Naive B cell (primary cell): ENCODE results near the gene GRAP2. TPM values are rescaled to one million over a fixed set of nuclear protein-coding genes. Genes with fewer than 3 reads are reported as not detected.
A peak's percentile ranks its signal among the peaks of the same experiment; 100 is the strongest.

Experiments used
- ATAC-seq, 2 donors: fragments of 150-1000 bp; cut with Tn5 transposase; 2 replicates each; pipeline ENCODE4 v1.10.0; 2021; ENCODE audit warnings: low read depth in 2 of 2, mild to moderate bottlenecking in 2 of 2, moderate library complexity in 2 of 2
- DNase-seq: peaks from one replicate; pipeline ENCODE4 v3.0.0; 2022
- H3K27ac Mint-ChIP-seq, 6 donors: one replicate each; pipeline ENCODE4 v1.8.0; 2020 to 2022; ENCODE audit warnings: mild to moderate bottlenecking in 6 of 6, mixed read lengths in 6 of 6, moderate library complexity in 5 of 6, inconsistent platforms in 2 of 6
- H3K27me3 Mint-ChIP-seq, 3 donors: one replicate each; pipeline ENCODE4 v1.8.0; 2021 to 2022; ENCODE audit warnings: mixed read lengths in 3 of 3, mild to moderate bottlenecking in 1 of 3
- H3K36me3 Mint-ChIP-seq, 2 donors: one replicate each; pipeline ENCODE4 v1.8.0; 2020 to 2022; ENCODE audit warnings: mixed read lengths in 2 of 2, inconsistent platforms in 1 of 2, mild to moderate bottlenecking in 1 of 2
- H3K4me1 Mint-ChIP-seq, 3 donors: one replicate each; pipeline ENCODE4 v1.8.0; 2020 to 2022; ENCODE audit warnings: mixed read lengths in 3 of 3, inconsistent platforms in 1 of 3, mild to moderate bottlenecking in 1 of 3, moderate library complexity in 1 of 3
- H3K4me3 Mint-ChIP-seq, 8 donors: one replicate each; pipeline ENCODE4 v1.8.0; 2020 to 2022; ENCODE audit warnings: mild to moderate bottlenecking in 8 of 8, mixed read lengths in 8 of 8, moderate library complexity in 8 of 8, inconsistent platforms in 2 of 8
- H3K9me3 Mint-ChIP-seq, 7 donors: one replicate each; pipeline ENCODE4 v1.8.0; 2020 to 2022; ENCODE audit warnings: mixed read lengths in 7 of 7, mild to moderate bottlenecking in 5 of 7, inconsistent platforms in 2 of 7, moderate library complexity in 1 of 7
- polyA plus RNA-seq, 6 donors: library from polyadenylated mRNA; unstranded; fragments of 300-500 nt; fragmentation: Illumina TruSeq; gene quantifications; one replicate each; pipeline ENCODE4 v1.2.3, GENCODE V29; 2021; ENCODE audit warnings: low read depth in 6 of 6

Gene GRAP2
- polyA plus RNA-seq, 6 donors from 2014 or later, result 7.7 to 37.7 (median 18.7) TPM

DNA sequence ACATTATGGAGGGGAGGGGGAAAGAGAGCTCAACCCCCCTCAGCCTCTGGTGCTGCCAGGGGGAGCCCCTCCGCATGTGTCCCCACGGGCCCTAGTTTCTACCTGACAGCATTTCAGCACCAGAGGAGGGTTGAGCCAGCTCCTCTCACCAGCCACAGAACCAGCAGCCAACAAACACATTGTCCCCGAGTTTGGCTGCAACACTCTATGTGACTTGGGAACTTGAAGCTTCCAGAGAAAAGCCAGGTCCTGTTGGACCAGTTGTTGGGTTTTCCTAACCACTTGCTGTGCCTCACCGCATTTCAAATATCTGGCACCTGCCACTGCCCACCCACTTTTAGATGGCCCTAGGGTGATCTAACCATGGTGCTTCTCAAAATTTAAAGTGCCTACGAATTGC is 72.8 kb downstream of the GRAP2 start:
- H3K9me3 Mint-ChIP-seq, result no peaks in the 10 kb centered on the region
- H3K27ac Mint-ChIP-seq, result peak overlapping the region in 1 of 6 donors; percentile 30
- H3K27me3 Mint-ChIP-seq, result peaks cover 0 to 5% (median 0%) of the 10 kb centered on the region in 3 donors

DNA sequence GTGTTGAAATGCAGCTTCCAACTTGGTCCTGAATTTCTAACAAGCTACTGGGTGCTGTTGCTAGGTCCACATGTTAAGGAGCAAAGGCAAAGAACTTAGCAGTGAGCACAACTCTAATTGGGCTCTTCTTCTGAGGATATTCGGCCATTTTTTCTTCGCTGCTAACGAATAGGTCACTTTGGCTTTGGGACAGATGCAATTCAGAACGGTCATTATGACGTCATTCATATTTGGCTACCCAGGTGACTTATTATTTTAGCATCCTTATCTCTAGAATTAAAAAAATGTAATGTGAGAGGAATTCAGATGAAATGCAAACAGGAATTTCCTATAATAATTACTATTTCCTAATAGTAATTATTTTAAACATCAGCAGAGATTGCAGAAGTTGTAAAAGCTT is 73.2 kb downstream of the GRAP2 start:
- no peak overlapping the region for H3K4me3 Mint-ChIP-seq
- H3K4me1 Mint-ChIP-seq, result no peaks in the 10 kb centered on the region
- DNase-seq (no peak), ATAC-seq (no peak)
- H3K36me3 Mint-ChIP-seq, result peaks cover 12 to 16% of the 10 kb centered on the region in 2 donors
- peak overlapping the region in 1 of 6 donors; percentile 30 for H3K27ac Mint-ChIP-seq
- H3K9me3 Mint-ChIP-seq, result peaks cover 0 to 2% (median 0%) of the 10 kb centered on the region in 7 donors
- peaks cover 3 to 5% (median 3%) of the 10 kb centered on the region in 3 donors for H3K27me3 Mint-ChIP-seq

More for the DNA sequence above, 72.8 kb downstream of the GRAP2 start:
- ATAC-seq (no peak), DNase-seq (no peak)
- Mint-ChIP-seq H3K4me1 (no peaks in the 10 kb centered on the region), H3K4me3 (no peak overlapping the region), H3K36me3 (peaks cover 16 to 20% of the 10 kb centered on the region in 2 donors)

DNA sequence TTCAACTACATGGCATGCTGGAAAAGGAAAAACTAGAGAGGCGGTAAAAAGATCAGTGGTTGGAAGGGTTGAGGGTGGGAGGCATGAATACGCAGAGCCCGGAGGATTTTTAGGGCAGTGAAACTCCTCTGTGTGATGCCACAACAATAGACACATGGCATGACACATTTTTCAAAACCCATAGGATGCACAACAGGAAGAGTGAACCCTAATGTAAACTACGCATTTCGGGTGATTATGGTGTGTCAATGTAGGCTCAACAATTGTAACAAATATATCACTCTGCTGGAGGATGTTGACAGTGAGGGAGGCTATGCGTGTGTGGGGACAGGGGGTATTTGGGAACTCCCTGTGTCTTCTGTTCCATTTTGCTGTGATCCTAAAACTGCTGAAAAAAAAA is 78.2 kb downstream of the GRAP2 start:
- no peak for ATAC-seq
- DNase-seq, result no peak
- no peak overlapping the region for H3K27ac Mint-ChIP-seq
- H3K9me3 Mint-ChIP-seq, result peaks cover 0 to 2% (median 0%) of the 10 kb centered on the region in 7 donors
- peaks cover 5 to 22% (median 19%) of the 10 kb centered on the region in 3 donors for H3K27me3 Mint-ChIP-seq
- H3K4me3 Mint-ChIP-seq, result no peak overlapping the region
- peaks cover 0 to 7% of the 10 kb centered on the region in 2 donors for H3K36me3 Mint-ChIP-seq
- no peaks in the 10 kb centered on the region for H3K4me1 Mint-ChIP-seq

DNA sequence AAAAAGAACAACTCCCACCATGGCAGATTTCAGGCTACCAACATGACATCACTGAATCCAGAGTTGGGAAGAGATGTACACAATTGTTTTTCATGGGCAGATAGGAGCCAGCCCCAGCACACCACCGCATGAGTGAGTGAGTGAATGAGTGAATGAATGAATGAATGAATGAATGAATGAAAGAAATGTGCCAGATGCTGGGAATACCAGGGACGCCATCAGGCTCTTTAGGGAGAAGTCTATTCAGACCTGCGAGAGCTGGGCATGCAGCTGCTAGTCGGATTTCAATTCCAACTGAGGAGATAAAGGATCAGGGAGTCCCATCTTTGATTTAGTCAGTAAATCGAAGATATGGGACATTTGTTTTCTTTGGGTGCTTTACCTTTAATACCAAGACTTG is 78.6 kb downstream of the GRAP2 start:
- peaks cover 0 to 8% of the 10 kb centered on the region in 2 donors for H3K36me3 Mint-ChIP-seq
- H3K27me3 Mint-ChIP-seq, result peaks cover 5 to 24% (median 23%) of the 10 kb centered on the region in 3 donors
- H3K4me1 Mint-ChIP-seq, result no peaks in the 10 kb centered on the region
- peak overlapping the region in 1 of 8 donors; percentile 4 for H3K4me3 Mint-ChIP-seq
- ATAC-seq, result no peak
- peaks cover 0 to 2% (median 0%) of the 10 kb centered on the region in 7 donors for H3K9me3 Mint-ChIP-seq
- no peak overlapping the region for H3K27ac Mint-ChIP-seq
- no peak for DNase-seq

DNA sequence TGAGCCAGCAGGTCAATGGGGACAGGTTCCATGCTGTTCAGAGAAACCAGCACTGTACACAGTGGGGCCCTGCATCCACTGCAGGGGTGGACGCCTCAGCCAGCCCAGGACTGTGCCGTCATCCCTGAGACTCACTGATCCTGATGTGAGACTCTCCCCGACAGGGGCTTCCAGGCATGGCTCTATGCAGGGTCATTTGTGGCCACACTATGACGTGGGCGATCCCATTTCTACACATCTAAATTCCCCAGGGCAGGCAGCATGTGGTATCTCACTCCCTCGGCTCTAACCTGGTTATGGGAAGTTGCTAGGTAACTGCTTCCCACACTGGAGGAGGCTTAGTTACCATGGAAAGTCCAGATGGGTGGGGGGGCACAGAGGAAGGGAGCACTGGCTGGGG is 79.7 kb downstream of the GRAP2 start:
- Mint-ChIP-seq H3K36me3 (peaks cover 0 to 8% of the 10 kb centered on the region in 2 donors), H3K27me3 (peaks cover 9 to 35% (median 33%) of the 10 kb centered on the region in 3 donors), H3K4me3 (no peak overlapping the region), H3K27ac (no peak overlapping the region), H3K9me3 (peaks cover 0 to 2% (median 0%) of the 10 kb centered on the region in 7 donors), H3K4me1 (no peaks in the 10 kb centered on the region)
- ATAC-seq (no peak), DNase-seq (no peak)

DNA sequence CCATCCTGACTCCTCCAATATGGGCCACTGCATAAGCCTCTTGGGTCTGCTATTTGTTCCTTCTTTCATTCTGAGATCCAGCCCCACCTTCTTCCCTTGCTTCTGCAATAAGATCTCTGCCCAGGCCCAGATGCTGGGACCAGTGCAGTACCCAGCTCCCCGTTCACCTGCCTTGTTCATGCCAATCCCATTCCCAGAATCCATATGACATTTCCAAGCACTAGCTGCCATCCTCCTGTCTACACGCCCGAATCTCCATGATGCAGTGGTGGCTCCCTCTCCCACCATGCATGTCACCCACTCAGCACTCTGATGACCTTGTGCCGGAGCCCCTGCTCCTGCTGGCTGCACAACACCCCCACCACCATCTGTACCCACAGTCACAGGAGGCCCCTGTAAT is 82.5 kb downstream of the GRAP2 start:
- ATAC-seq, result no peak
- peaks cover 0 to 2% (median 0%) of the 10 kb centered on the region in 7 donors for H3K9me3 Mint-ChIP-seq
- peak overlapping the region in 1 of 6 donors; percentile 65 for H3K27ac Mint-ChIP-seq
- peaks cover 11 to 49% (median 47%) of the 10 kb centered on the region in 3 donors for H3K27me3 Mint-ChIP-seq
- no peak for DNase-seq
- peak overlapping the region in 1 of 8 donors; percentile 6 for H3K4me3 Mint-ChIP-seq
- no peaks in the 10 kb centered on the region for H3K4me1 Mint-ChIP-seq
- peaks cover 0 to 8% of the 10 kb centered on the region in 2 donors for H3K36me3 Mint-ChIP-seq

DNA sequence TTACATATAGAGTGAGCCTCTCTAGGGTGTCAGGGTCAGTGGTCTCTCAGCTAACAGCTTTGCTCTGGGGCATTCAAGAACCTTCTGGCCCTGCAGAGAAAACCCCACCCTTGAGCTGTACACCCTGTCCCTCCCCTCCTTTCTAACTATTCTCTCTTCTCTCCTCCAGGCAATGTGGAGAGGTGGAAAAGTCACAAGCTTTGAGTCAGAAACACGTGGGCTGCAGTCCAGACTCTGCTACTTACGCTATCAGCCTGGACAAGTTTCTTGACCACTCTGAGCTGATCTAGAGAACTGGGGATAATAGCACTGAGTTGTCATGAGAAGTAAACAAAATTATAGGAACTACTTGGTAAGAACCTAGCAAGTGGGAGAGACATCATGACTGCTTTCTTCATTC is 83.1 kb downstream of the GRAP2 start:
- H3K27ac Mint-ChIP-seq, result no peak overlapping the region
- H3K9me3 Mint-ChIP-seq, result no peaks in the 10 kb centered on the region
- peaks cover 0 to 8% of the 10 kb centered on the region in 2 donors for H3K36me3 Mint-ChIP-seq
- peaks cover 0 to 2% (median 0%) of the 10 kb centered on the region in 3 donors for H3K4me1 Mint-ChIP-seq
- ATAC-seq (no peak), DNase-seq (no peak)
- peaks cover 17 to 52% (median 51%) of the 10 kb centered on the region in 3 donors for H3K27me3 Mint-ChIP-seq
- no peak overlapping the region for H3K4me3 Mint-ChIP-seq

DNA sequence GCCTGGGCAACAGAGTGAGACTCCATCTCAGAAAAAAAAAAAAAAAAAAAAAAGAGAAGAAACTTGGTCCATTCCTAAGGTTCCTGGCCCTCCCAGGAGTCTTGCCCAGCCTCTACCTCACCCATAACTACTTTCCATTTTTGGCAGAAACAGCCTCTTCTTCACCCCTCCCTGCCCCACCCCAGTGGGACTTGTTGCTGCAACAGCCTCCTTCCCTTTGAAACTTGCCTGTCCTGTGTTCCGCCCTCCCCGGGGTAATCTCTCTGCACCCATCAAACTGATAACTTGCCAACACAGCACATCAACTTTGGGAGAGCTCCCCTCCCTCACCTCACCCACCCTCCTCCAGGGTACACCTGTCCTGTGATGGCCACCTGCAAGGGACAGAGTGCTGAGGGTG is 83.9 kb downstream of the GRAP2 start:
- Mint-ChIP-seq H3K4me1 (peaks cover 0 to 2% (median 0%) of the 10 kb centered on the region in 3 donors), H3K4me3 (no peak overlapping the region), H3K9me3 (no peaks in the 10 kb centered on the region), H3K36me3 (peaks cover 0 to 8% of the 10 kb centered on the region in 2 donors), H3K27me3 (peaks cover 18 to 55% (median 53%) of the 10 kb centered on the region in 3 donors), H3K27ac (peak overlapping the region in 2 of 6 donors; percentile 57 to 73)
- no peak for DNase-seq
- ATAC-seq, result no peak

DNA sequence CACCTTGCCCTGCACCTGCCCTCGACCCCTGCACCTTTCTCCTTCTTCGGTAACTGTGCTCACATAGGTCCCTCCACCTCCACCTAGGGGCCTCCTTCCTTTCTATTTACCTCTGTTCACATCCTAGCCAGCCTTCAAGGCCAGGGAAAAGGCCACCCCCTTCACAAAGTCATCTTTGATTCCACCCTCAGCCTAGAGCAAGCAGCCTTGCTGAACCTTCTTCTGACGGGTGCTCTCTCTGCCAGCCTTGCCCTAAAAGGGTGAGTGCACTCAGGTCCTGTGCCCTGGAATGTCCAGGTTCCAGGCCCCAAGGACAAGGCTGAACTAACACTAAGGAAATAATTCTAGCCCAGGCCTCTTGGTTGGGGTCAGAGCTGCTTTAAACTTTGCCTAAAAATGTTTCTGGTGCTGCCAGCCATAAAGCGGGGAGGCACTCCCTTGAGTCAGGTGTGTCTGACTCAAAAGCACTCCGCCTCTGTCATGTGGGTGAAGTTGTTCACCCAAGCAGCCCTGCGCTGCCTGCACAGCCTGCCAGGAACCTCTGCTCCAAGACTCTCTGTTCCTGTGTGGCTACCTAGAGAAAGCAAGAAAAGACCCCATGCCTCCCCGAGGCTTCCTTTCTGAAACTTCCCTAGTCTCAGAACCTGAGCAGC is 84.6 kb downstream of the GRAP2 start:
- Mint-ChIP-seq H3K4me1 (peaks cover 0 to 2% (median 0%) of the 10 kb centered on the region in 3 donors), H3K9me3 (no peaks in the 10 kb centered on the region), H3K36me3 (peaks cover 0 to 8% of the 10 kb centered on the region in 2 donors), H3K27ac (no peak overlapping the region), H3K4me3 (no peak overlapping the region), H3K27me3 (peaks cover 18 to 56% (median 51%) of the 10 kb centered on the region in 3 donors)
- DNase-seq, result no peak
- ATAC-seq, result no peak

DNA sequence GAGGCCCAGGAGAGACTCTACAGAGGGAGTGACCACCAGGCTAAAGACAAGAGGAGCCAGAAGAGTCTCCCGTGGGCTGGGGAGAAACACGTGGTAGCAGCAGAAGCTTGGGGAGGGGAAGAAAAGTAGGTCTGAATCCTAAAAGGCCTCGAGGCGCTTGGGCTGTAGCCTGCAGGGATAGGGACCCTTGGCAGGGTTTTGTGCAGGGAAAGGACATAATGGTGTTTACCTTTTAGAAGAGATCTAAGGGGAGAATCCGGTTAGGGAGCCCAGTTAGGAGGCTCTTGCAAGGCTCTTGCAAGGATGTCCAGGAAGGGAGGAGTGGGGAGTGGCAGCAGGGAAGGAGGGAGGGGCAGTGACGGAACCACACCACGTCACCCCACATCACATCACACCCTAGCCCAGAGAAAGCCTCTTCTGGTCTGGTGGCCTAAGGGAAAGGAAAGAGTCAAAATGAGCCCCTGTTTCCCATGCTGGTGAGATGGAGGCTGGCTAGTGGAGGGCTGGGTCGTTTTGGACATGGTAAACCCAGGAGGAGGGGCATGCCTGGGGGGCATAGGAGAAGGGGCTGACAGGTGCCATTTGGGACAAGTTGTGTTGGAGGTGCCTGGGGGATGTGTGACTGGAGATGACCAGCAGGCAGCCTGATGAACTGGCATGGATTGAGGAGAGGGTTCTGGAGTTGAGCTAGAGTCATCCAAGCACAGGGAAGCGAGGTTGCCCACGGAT is 87.7 kb downstream of the GRAP2 start:
- H3K4me3 Mint-ChIP-seq, result no peak overlapping the region
- DNase-seq, result no peak
- ATAC-seq, result no peak
- peaks cover 25 to 62% (median 57%) of the 10 kb centered on the region in 3 donors for H3K27me3 Mint-ChIP-seq
- peaks cover 0 to 2% (median 0%) of the 10 kb centered on the region in 3 donors for H3K4me1 Mint-ChIP-seq
- H3K27ac Mint-ChIP-seq, result peak overlapping the region in 2 of 6 donors; percentile 69 to 76
- no peaks in the 10 kb centered on the region for H3K9me3 Mint-ChIP-seq
- H3K36me3 Mint-ChIP-seq, result peaks cover 0 to 6% of the 10 kb centered on the region in 2 donors

DNA sequence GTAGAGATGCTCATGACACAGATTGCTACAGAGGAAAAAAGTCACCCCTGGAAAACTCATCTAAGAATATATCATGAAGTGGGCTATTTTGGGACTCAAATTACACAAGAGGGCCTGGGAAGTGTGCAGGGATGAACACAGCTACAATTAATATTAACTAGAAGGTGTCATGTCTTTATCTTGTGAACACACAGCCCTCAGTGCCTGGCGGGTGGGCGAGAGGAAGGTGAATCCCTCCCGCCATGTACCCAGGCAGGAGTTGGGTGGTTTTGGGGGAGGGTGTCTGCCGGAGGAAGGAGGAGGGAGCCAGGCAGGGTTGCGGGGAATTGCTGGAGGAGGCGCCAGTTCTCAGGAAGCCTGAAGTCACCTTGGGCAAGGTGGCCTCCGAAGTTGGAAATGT is 88.7 kb downstream of the GRAP2 start:
- Mint-ChIP-seq H3K4me3 (no peak overlapping the region), H3K4me1 (peaks cover 0 to 9% (median 0%) of the 10 kb centered on the region in 3 donors), H3K36me3 (no peaks in the 10 kb centered on the region), H3K27ac (no peak overlapping the region), H3K9me3 (no peaks in the 10 kb centered on the region), H3K27me3 (peaks cover 32 to 59% (median 55%) of the 10 kb centered on the region in 3 donors)
- DNase-seq, result no peak
- ATAC-seq, result no peak

DNA sequence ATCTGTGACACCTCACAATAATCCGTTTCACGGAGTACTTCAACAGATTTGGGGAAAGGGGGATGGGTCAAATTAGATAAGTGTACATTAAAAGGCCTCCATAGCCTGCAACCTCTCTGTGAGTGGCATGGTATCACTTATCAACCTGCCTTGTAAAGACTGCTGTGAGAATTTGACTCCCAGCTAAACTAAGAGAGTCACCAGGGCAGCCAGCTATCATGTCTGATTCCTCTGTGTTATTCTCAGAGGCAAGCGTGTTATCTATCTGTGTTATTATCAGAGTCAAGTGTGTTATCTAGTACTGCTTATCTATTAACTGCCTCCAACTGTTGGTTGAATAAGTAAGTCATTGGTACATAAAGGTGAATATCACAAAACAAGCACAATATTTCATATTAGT is 89.8 kb downstream of the GRAP2 start:
- ATAC-seq (no peak), DNase-seq (no peak)
- no peaks in the 10 kb centered on the region for H3K9me3 Mint-ChIP-seq
- no peak overlapping the region for H3K4me3 Mint-ChIP-seq
- H3K27ac Mint-ChIP-seq, result peak overlapping the region in 1 of 6 donors; percentile 69
- H3K36me3 Mint-ChIP-seq, result no peaks in the 10 kb centered on the region
- peaks cover 0 to 9% (median 0%) of the 10 kb centered on the region in 3 donors for H3K4me1 Mint-ChIP-seq
- H3K27me3 Mint-ChIP-seq, result peaks cover 27 to 49% (median 45%) of the 10 kb centered on the region in 3 donors

DNA sequence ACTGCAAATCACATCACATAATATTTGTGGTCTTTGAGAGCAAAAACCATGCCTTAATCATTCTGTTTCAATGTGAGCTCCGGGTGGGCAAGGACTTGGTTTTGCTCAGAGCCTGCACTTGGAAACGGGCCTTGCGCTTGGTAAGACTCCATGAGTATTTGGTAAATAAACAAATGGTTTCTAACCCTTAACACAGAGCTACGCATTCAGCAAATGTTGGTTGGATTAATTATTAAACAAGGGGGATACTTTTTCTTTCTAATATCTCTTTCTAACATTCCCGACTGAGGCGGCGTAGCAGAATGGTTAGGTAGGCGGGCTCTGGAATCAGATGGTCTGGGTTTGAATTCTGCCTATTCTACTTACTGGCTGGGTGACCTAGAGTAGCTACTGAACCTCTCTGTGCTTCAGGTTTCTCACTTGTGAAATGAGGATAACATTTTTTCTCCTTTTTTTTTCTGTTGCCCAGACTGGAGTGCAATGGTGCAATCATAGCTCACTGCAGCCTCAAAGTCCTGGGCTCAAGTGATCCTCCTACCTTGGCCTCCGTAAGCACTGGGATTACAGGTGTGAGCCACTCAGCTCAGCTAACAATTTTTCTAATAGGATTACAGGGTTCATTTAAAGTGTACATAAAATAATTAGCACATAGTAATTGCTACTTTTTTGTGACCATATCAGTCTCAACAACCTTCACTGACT is 90.4 kb downstream of the GRAP2 start:
- no peak for DNase-seq
- no peak overlapping the region for H3K27ac Mint-ChIP-seq
- no peak for ATAC-seq
- H3K36me3 Mint-ChIP-seq, result no peaks in the 10 kb centered on the region
- H3K4me1 Mint-ChIP-seq, result peaks cover 0 to 9% (median 0%) of the 10 kb centered on the region in 3 donors
- H3K4me3 Mint-ChIP-seq, result no peak overlapping the region
- peaks cover 27 to 50% (median 45%) of the 10 kb centered on the region in 3 donors for H3K27me3 Mint-ChIP-seq
- H3K9me3 Mint-ChIP-seq, result no peaks in the 10 kb centered on the region
